Measurements from ENCODE around the gene BORCS8. TPM values are rescaled to one million over a fixed set of nuclear protein-coding genes. Genes with fewer than 3 reads are reported as not detected.

Gene BORCS8
- total and polyA plus RNA-seq, 2 of the 13 experiments (the other 11 are each of a cell fraction or from before 2014, with no cell fraction given) = 9.6 to 13.3 TPM

GRCh38 chr19:19226663-19227062, 34.7 kb upstream of the BORCS8 start (continued):
- TF ChIP-seq ZBTB40 (IDR thresholded peaks at IDR 0.05) = no peak
- no peak for TF ChIP-seq ZBTB40 (CRISPR knock-in tag; IDR thresholded peaks at IDR 0.05)
- TF ChIP-seq ZNF350 (CRISPR knock-in tag; IDR thresholded peaks at IDR 0.05; ENCODE audit: borderline replicate concordance, low read depth) = no peak
- no peak for TF ChIP-seq CREB1 (IDR thresholded peaks at IDR 0.05)
- TF ChIP-seq CREB1 (CRISPR knock-in tag; IDR thresholded peaks at IDR 0.05) = no peak
- TF ChIP-seq ZBTB33 (CRISPR knock-in tag; IDR thresholded peaks at IDR 0.05) = no peak
- TF ChIP-seq RFX5 (IDR thresholded peaks at IDR 0.05; ENCODE audit: low read depth, low read length) = no peak
- no peak for TF ChIP-seq LRRFIP1 (CRISPR knock-in tag; conservative IDR thresholded peaks at IDR 0.05)
- no peak for TF ChIP-seq SIX4 (CRISPR knock-in tag; IDR thresholded peaks at IDR 0.05)
- TF ChIP-seq ZNF883 (CRISPR knock-in tag; IDR thresholded peaks at IDR 0.05; ENCODE audit: not compliant biosample characterization) = no peak
- TF ChIP-seq ZNF354B (CRISPR knock-in tag; IDR thresholded peaks at IDR 0.05) = no peak
- TF ChIP-seq ZMYM2 (CRISPR knock-in tag; IDR thresholded peaks at IDR 0.05) = no peak
- no peak for TF ChIP-seq ZNF207 (IDR thresholded peaks at IDR 0.05; ENCODE audit: borderline replicate concordance)
- TF ChIP-seq TCF7L2 (IDR thresholded peaks at IDR 0.05; ENCODE audit: low read depth, low read length) = no peak
- TF ChIP-seq MIXL1 (CRISPR knock-in tag; IDR thresholded peaks at IDR 0.05) = no peak
- no peak for TF ChIP-seq SKIL (CRISPR knock-in tag; IDR thresholded peaks at IDR 0.05; ENCODE audit: borderline replicate concordance)
